NCI-H1930 (cell line): ENCODE data around the gene CTNND2.

Experiments
- DNase-seq, 2 experiments: peaks; one replicate each; lab custom pipeline; 2025; lab: John Stamatoyannopoulos, UW

CTNND2 gene

GRCh38 chr5:10985721-10986110, 918.5 kb downstream of the CTNND2 start:
- DNase-seq, result no peak

- DNase-seq, result no peak
Observed at GRCh38 chr5:10985091-10985720, 919.0 kb downstream of the CTNND2 start.

- no peak for DNase-seq
Observed at GRCh38 chr5:10984021-10984715, 920.1 kb downstream of the CTNND2 start.

- no peak for DNase-seq
Observed at GRCh38 chr5:10982626-10983025, 921.6 kb downstream of the CTNND2 start.

GRCh38 chr5:10981932-10982331, 922.3 kb downstream of the CTNND2 start:
- no peak for DNase-seq

- DNase-seq, result no peak
Observed at GRCh38 chr5:10977011-10977410, 927.2 kb downstream of the CTNND2 start.

GRCh38 chr5:10975945-10976344, 928.3 kb downstream of the CTNND2 start:
- DNase-seq, result no peak

GRCh38 chr5:10974850-10975249, 929.4 kb downstream of the CTNND2 start:
- DNase-seq, result no peak

- no peak for DNase-seq
Observed at GRCh38 chr5:10973316-10973715, 930.9 kb downstream of the CTNND2 start.

- no peak for DNase-seq
Observed at GRCh38 chr5:10969684-10970180, 934.5 kb downstream of the CTNND2 start.

- no peak for DNase-seq
Observed at GRCh38 chr5:10964806-10965205, 939.4 kb downstream of the CTNND2 start.

GRCh38 chr5:10958728-10959127, 945.5 kb downstream of the CTNND2 start:
- no peak for DNase-seq

- no peak for DNase-seq
Observed at GRCh38 chr5:10949856-10950630, 954.2 kb downstream of the CTNND2 start.

GRCh38 chr5:10946050-10946449, 958.2 kb downstream of the CTNND2 start:
- DNase-seq, result no peak

- DNase-seq, result no peak
Observed at GRCh38 chr5:10941900-10942299, 962.3 kb downstream of the CTNND2 start.

GRCh38 chr5:10936081-10936855, 968.0 kb downstream of the CTNND2 start:
- no peak for DNase-seq

GRCh38 chr5:10935536-10935935, 968.7 kb downstream of the CTNND2 start:
- no peak for DNase-seq

GRCh38 chr5:10934783-10935355, 969.4 kb downstream of the CTNND2 start:
- DNase-seq, result peak; percentile 22 to 43

- no peak for DNase-seq
Observed at GRCh38 chr5:10933121-10933520, 971.1 kb downstream of the CTNND2 start.

- DNase-seq, result no peak
Observed at GRCh38 chr5:10932426-10932825, 971.8 kb downstream of the CTNND2 start.

GRCh38 chr5:10927608-10928007, 976.6 kb downstream of the CTNND2 start:
- DNase-seq, result no peak

- DNase-seq, result no peak
Observed at GRCh38 chr5:10923310-10923709, 980.9 kb downstream of the CTNND2 start.
